Spinal cord (tissue), 10 donors: ENCODE results near the gene PRKACG. TPM values are rescaled to one million over a fixed set of nuclear protein-coding genes. Genes with fewer than 3 reads are reported as not detected.

Source experiments
- DNase-seq, 6 donors: peaks; one replicate each; pipeline versions ENCODE4 v3.0.0 to v3.0.0-alpha.2; 2013 to 2015; ENCODE audit warnings: low spot score in 6 of 6, low read depth in 4 of 6
- H3K27ac ChIP-seq: one replicate; pipeline ENCODE4 v1.5.1; 2013; ENCODE audit warnings: low read depth, low read length, control low read depth
- H3K27me3 ChIP-seq: one replicate; pipeline ENCODE4 v1.6.1; 2013; ENCODE audit warnings: low read length; ENCODE audit not compliant: control insufficient read depth, insufficient read depth
- H3K36me3 ChIP-seq: one replicate; pipeline ENCODE4 v1.6.1; 2013; ENCODE audit warnings: low read length; ENCODE audit not compliant: control insufficient read depth, insufficient read depth
- H3K4me1 ChIP-seq: one replicate; pipeline ENCODE4 v1.6.1; 2013; ENCODE audit warnings: low read length; ENCODE audit not compliant: control insufficient read depth, insufficient read depth
- H3K4me3 ChIP-seq: one replicate; pipeline ENCODE4 v1.5.1; 2013; ENCODE audit warnings: low read depth, low read length, control low read depth
- H3K9me3 ChIP-seq: one replicate; pipeline ENCODE4 v1.6.1; 2013; ENCODE audit warnings: low read length; ENCODE audit not compliant: control insufficient read depth, insufficient read depth
- WGBS: methylation state at CpG from one replicate; pipeline ENCODE4 v1.1.5; 2013; ENCODE audit warnings: missing lambda C conversion rate; ENCODE audit not compliant: insufficient coverage; 5-methylcytosine and 5-hydroxymethylcytosine counted together
- polyA plus RNA-seq, 2 donors: library from polyadenylated mRNA; unstranded; fragments of 120-200 nt; gene quantifications; one replicate each; pipeline ENCODE4 v1.2.1, GENCODE V29; 2013; ENCODE audit not compliant: insufficient read length in 2 of 2
- total RNA-seq, 2 donors: library from RNA; depleted of rRNA in 1 of 2; stranded (reverse); fragments of 120-200 nt in 1 of 2; fragments of >200 nt in 1 of 2; gene quantifications; one replicate each; pipeline versions ENCODE4 v1.2.3 to v1.2.4, GENCODE V29; 2013 to 2014
- donor health status: healthy.

Gene PRKACG
- total and polyA plus RNA-seq, 4 donors: 0.11 TPM; not detected in 3

DNA sequence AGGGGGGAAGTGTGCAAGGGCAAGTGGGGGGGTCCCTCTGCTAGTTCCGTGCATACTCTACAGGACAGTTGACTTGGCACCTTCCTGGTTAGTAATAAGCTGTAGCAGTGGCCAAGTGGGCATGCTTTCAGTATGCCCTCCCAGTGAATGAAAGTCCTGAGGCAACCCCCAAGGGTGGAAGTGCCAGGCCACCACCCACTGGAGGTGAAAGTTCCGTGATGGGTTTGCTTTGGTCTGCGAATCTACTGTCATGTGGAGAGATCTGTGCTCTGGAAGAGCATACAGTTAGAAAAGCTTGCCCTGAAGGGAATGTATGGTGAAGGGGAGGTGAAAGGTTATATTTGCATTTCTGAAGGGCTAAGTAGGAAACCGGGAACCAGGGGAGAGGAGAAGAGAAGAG is 31.9 kb upstream of the PRKACG start:
- Histone ChIP-seq H3K9me3 (no peaks in the 10 kb centered on the region), H3K4me3 (no peak overlapping the region), H3K36me3 (peaks cover 22% of the 10 kb centered on the region), H3K27me3 (no peaks in the 10 kb centered on the region), H3K4me1 (peaks cover 8% of the 10 kb centered on the region), H3K27ac (no peak overlapping the region)
- no peak for DNase-seq
- WGBS: 82% methylated on average over 3 of the region's 4 CpGs

DNA sequence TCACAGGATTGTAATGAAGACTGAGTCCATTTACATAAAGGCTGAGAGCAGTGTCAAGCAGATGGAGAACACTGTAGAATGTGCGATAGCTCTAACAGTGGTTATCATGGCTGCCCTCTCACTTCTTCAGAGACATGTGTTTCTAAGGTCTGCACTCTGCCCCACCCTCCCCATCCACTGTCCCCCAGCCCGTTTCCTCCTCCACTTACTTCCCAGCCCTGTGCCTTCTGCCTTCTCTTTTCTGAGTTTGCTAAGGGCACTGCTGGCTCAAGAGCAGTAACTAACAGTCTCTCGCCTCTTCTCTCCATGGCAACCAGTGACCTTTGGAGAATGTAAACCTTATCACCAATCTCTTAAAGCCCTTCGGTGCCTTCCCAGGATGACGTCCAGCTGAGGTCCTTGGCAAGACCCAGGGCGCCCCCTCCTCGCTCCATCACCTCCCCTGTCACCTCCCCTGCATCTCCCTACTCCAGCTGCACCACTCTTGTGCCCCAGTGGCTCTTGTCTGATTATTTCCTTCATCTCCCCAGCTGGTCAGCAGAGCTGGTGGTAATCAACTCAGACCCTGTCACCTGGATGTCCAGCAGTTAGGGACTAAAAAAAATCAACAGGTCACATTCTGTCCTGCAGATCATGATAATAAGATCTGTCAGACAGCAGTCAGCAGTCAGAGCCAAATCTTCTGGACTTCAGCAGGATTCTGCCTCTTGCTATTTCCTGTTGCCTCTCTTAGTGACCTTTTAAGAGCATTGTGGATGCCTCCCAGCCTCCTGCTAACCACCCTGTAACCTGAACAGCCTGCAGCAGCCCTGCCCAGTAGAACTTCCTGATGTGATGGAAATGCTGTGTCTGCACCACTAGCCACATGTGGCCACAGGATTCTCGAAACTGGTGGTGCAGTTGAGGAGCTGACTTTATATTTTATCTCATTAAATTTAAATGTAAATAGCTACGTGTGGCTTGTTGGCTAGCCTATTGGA is 30.6 kb upstream of the PRKACG start:
- DNase-seq: peak in 1 of 6 donors; percentile 30
- no peak overlapping the region for H3K27ac ChIP-seq
- no peak overlapping the region for H3K4me3 ChIP-seq
- peaks cover 22% of the 10 kb centered on the region for H3K36me3 ChIP-seq
- no peaks in the 10 kb centered on the region for H3K9me3 ChIP-seq
- WGBS: 45% methylated on average over 7 of the region's 9 CpGs
- peaks cover 8% of the 10 kb centered on the region for H3K4me1 ChIP-seq
- H3K27me3 ChIP-seq: no peaks in the 10 kb centered on the region

DNA sequence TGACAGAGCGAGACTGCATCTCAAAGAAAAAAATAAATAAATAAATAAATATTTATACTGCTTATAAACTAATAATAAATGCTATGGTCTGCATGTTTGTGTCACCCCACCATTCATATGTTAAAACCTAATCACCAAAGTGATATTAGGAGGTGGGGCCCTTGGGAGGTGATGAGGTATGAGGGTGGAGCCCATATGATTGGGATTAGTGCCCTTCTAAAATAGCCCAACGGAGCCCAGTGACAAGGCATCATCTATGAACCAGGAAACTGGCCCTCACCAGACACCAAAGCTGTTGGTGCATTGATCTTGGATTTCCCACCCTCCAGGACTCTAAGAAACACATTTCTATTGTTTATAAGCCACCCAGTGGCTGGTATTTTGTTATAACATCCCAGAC is 26.7 kb upstream of the PRKACG start:
- Histone ChIP-seq H3K27me3 (no peaks in the 10 kb centered on the region), H3K4me3 (no peak overlapping the region), H3K9me3 (no peaks in the 10 kb centered on the region), H3K36me3 (no peaks in the 10 kb centered on the region), H3K4me1 (peaks cover 15% of the 10 kb centered on the region), H3K27ac (no peak overlapping the region)
- WGBS: 100% methylated on average over 1 of the region's 2 CpGs
- DNase-seq: no peak

DNA sequence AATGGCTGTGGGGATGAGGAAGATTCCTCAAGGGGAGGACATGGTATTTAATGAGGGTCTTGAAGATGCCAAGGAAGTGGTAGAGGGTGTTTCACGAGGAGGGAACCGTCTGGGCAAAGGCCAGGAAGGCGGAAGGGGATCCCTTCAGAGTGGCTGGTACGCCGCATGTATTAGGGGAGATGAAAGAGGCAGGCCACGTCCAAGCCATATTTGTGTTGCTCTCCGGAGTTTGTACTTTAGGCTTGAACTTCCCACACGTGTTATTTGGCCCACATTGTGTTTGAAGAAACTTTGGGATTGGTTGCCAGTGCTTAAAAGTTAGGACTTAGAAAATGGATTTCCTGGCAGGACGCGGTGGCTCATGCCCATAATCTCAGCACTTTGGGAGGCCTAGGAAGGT is 22.9 kb upstream of the PRKACG start:
- H3K4me1 ChIP-seq: peaks cover 17% of the 10 kb centered on the region
- H3K27me3 ChIP-seq: no peaks in the 10 kb centered on the region
- DNase-seq: no peak
- 51% methylated on average over 7 of the region's 10 CpGs for WGBS
- H3K4me3 ChIP-seq: peak overlapping the region; percentile 58
- H3K9me3 ChIP-seq: no peaks in the 10 kb centered on the region
- H3K27ac ChIP-seq: peak overlapping the region; percentile 53
- H3K36me3 ChIP-seq: no peaks in the 10 kb centered on the region

DNA sequence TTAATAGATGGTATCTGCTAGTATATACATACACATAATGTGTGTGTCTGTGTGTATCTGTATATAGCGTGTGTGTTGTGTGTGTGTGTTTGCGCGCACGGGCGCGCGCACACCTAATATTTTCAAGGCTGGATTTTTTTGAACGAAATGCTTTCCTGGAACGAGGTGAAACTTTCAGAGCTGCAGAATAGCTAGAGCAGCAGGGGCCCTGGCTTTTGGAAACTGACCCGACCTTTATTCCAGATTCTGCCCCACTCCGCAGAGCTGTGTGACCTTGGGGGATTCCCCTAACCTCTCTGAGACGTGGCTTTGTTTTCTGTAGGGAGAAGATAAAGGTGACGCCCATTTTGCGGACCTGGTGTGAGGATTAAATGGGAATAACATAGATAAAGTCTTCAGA is 22.4 kb upstream of the PRKACG start:
- H3K9me3 ChIP-seq: no peaks in the 10 kb centered on the region
- H3K4me3 ChIP-seq: peak overlapping the region; percentile 58
- no peaks in the 10 kb centered on the region for H3K27me3 ChIP-seq
- no peaks in the 10 kb centered on the region for H3K36me3 ChIP-seq
- H3K4me1 ChIP-seq: peaks cover 17% of the 10 kb centered on the region
- H3K27ac ChIP-seq: peak overlapping the region; percentile 53
- DNase-seq: no peak
- 13% methylated on average over 9 of the region's 14 CpGs for WGBS

DNA sequence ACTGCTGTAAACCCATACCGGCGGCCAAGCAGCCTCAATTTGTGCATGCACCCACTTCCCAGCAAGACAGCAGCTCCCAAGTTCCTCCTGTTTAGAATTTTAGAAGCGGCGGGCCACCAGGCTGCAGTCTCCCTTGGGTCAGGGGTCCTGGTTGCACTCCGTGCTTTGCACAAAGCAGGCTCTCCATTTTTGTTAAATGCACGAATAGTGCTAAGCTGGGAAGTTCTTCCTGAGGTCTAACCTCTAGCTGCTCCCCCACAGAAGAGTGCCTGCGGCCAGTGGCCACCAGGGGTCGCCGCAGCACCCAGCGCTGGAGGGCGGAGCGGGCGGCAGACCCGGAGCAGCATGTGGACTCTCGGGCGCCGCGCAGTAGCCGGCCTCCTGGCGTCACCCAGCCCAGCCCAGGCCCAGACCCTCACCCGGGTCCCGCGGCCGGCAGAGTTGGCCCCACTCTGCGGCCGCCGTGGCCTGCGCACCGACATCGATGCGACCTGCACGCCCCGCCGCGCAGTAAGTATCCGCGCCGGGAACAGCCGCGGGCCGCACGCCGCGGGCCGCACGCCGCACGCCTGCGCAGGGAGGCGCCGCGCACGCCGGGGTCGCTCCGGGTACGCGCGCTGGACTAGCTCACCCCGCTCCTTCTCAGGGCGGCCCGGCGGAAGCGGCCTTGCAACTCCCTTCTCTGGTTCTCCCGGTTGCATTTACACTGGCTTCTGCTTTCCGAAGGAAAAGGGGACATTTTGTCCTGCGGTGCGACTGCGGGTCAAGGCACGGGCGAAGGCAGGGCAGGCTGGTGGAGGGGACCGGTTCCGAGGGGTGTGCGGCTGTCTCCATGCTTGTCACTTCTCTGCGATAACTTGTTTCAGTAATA is 21.8 kb upstream of the PRKACG start, which contains the start of gene FXN:
Gene FXN (plus strand): TSS at position 315 of the 871 bp plus-strand sequence. CDS start 31 bp downstream, at position 346.
- peak within 1 kb of the TSS; percentile 57 for H3K27ac ChIP-seq
- H3K9me3 ChIP-seq: no peaks in the 10 kb centered on the region

DNA sequence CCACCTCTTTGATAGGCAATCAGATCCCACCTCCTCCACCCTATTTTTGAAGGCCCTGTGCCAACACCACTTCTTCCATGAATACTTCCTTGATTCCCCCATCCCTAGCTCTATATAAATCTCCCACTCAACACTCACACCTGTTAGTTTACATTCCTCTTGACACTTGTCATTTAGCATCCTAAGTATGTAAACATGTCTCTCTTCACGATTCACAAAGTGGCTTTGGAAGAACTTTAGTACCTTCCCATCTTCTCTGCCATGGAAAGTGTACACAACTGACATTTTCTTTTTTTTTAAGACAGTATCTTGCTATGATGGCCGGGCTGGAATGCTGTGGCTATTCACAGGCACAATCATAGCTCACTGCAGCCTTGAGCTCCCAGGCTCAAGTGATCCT is 20.2 kb upstream of the PRKACG start:
- peaks cover 17% of the 10 kb centered on the region for H3K4me1 ChIP-seq
- WGBS: 64% methylated on average over 2 of the region's 2 CpGs
- H3K4me3 ChIP-seq: no peak overlapping the region
- H3K36me3 ChIP-seq: no peaks in the 10 kb centered on the region
- no peak overlapping the region for H3K27ac ChIP-seq
- H3K9me3 ChIP-seq: no peaks in the 10 kb centered on the region
- DNase-seq: no peak
- H3K27me3 ChIP-seq: no peaks in the 10 kb centered on the region

More for the DNA sequence above, 21.8 kb upstream of the PRKACG start, which contains the start of gene FXN:
- DNase-seq: peak; percentile 57 to 91 (median 66)
- H3K4me1 ChIP-seq: peaks cover 17% of the 10 kb centered on the region
- no peaks in the 10 kb centered on the region for H3K36me3 ChIP-seq
- WGBS: under 1% methylated on average over 67 of the region's 75 CpGs
- no peaks in the 10 kb centered on the region for H3K27me3 ChIP-seq
- H3K4me3 ChIP-seq: peak within 1 kb of the TSS; percentile 58

DNA sequence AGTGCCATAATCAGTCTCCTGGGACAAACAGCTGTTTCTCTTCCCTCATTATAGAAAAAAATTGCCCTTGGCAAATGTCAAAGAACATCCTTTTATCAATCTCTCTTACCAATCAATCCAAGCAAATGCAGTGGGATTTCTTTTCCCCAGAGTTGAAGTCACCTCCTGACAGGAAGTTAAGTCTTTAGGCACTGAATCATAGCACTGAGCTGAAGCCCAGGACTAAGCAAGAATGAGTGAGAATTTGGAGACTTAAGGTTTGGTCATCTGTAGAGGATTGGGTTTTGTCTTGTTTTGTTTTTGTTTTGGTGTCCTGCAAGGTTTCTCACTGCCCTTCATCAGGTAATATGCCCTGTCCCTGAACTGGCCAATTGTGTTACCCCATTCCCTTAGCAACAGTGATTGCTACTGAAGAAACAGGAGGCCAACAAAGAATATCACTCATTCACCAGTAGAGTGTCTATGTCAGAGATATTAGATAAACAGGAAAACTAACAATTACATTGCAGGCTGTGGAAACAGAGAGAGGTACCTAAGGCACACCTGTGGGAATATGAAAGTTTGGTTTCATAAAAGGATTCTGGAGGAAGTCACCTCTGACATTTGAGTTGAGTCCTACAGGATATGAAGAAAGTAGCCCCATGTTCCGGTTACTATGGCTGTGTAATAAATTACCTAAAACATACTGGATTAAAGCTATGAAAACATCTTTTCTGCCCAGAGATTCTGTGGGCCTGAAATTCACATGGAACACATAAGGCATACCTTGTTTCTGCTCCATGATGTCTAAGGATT is 17.1 kb upstream of the PRKACG start:
- WGBS: no CpG with 5 or more reads among the region's 1 CpG
- H3K27me3 ChIP-seq: no peaks in the 10 kb centered on the region
- H3K4me3 ChIP-seq: no peak overlapping the region
- peaks cover 4% of the 10 kb centered on the region for H3K4me1 ChIP-seq
- DNase-seq: no peak
- H3K36me3 ChIP-seq: no peaks in the 10 kb centered on the region
- H3K9me3 ChIP-seq: no peaks in the 10 kb centered on the region
- no peak overlapping the region for H3K27ac ChIP-seq

DNA sequence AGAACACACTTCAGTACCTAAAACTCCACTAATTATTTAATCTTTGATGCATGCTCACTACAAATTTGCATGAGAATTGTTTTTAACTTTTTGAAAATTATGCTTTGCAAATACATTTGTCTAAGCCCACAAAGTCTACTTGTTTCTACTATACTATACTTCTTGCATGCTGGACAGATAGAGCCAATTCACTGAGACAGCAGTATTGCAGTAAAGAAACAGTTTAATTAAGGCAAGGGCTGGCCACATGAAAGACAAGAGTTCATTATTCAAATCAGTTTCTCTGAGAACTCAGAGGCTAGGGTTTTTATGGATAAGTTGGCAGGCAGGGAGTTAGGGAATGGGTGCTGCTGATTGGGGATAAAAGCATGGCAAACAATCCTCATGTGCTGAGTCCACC is 15.6 kb upstream of the PRKACG start:
- Histone ChIP-seq H3K4me1 (no peaks in the 10 kb centered on the region), H3K9me3 (no peaks in the 10 kb centered on the region), H3K36me3 (no peaks in the 10 kb centered on the region), H3K27ac (no peak overlapping the region), H3K27me3 (no peaks in the 10 kb centered on the region), H3K4me3 (no peak overlapping the region)
- DNase-seq: no peak
